Amniotic stem cell (primary cell): ENCODE data around the gene AGRN.
"Not testable (repeated sequence)": the region's sequence is repeated elsewhere in the genome, so short reads cannot be mapped to it uniquely, and the experiment has no call there.

Experiments used
- DNase-seq: peaks from one replicate; lab custom pipeline; 2025; lab: John Stamatoyannopoulos, UW

Gene AGRN

DNA sequence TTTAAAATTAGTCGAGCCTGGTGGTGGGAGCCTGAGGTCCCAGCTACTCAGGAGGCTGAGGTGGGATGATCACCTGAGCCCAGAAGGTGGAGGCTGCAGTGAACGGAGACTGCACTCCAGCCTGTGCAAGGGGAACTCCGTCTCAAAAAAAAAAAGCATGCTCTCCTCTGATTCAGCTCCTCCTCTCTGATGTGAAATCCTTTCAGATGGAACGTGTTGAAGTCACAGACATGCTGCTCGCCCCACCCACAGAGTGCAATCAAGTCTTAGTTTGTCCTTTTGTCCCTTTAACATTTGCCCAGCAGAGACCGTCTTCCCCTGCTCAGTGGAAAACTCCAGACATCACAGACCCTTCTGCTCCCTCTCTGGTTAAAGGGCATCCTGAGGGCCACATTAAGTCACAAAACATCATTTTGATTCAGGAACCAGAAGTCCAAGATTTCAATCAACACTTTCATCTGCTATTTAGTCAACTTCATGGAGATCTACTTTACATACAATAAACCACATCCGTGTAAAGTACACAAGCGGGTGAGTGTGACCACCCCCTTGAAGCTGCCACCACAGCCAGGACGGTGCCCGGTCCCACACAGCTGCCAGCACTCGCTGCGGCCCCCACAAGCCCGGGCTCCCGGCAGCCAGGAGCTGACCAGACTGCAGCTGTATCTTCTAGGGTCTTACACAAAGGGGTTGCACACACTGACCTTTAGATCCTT lies 73.1 kb downstream of the AGRN start:
- DNase-seq, result no peak

DNA sequence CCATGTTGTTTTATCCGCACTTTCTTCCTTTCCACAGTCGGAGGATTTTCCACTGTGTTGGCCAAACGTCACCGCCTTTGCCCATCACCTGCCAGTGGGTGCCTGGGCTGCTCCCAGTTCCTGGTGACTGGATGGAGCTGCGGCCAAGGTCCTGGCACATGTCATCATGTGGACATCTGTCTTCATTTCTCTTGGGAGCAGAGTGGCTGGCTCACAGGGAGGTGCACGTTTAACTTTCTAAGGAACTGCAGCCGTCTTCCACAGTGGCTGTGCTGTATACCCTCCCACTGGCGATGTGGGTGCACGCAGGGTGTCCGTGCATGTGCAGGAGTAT lies 73.7 kb downstream of the AGRN start:
- no peak for DNase-seq

DNA sequence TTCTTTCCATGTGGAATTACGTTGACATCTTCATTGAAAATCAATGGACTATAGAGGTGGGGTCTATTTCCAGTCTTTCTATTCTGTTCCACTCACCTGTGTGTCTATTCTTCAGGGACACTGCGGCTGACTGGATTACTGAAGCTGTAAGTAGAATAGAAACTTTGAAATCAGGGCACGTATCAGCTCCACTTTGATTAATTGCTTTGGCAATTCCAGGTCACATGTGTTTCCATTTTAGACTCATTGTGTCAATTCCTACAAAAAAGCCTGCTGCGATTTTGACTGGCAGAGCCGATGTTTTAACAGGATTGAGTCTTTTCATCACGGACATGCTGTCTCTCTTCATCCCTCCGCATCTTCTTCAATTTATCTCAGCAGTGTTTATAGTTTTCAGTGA lies 75.1 kb downstream of the AGRN start:
- no peak for DNase-seq

DNA sequence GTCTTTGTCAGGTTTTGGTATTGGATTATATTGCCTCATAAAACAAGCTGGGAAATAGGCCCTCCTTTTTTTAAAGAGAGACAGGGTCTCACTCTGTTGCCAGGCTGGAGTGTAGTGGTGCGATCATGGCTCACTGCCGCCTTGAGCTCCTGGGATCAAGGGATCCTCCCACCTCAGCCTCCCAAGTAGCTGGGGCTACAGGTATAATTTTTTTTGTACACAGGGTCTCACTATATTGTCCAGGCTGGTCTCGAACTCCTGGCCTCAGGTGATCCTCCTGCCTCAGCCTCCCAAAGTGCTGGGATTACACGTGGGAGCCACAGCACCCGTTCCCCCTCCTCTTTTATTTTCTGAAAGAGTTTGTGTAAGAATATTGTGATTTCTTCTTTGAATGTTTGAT lies 76.2 kb downstream of the AGRN start:
- DNase-seq, result not testable (repeated sequence)

DNA sequence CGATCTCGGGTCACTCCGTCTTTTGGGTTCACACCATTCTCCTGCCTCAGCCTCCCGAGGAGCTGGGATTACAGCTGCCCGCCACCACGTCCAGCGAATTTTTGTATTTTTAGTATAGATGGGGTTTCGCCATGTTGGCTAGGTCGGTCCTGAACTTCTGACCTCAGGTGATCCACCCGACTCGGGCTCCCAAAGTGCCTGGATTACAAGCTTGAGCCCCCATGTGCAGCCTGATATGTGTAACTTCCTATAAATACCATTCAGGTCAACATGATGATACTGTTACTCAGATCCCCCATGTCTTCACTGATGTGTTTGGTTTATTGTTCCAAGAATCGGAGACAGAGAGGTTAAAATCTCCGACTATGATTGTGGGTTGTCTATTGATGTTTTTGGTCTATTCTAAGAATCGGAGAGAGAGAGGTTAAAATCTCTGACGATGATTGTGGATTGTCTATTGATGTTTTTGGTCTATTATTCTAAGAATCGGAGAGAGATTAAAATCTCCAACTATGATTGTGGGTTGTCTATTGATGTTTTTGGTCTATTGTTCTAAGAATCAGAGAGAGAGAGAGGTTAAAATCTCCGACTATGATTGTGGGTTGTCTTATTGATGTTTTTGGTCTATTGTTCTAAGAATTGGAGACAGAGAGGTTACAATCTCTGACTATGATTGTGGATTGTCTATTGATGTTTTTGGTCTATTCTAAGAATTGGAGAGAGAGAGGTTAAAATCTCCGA lies 78.9 kb downstream of the AGRN start:
- no peak for DNase-seq

DNA sequence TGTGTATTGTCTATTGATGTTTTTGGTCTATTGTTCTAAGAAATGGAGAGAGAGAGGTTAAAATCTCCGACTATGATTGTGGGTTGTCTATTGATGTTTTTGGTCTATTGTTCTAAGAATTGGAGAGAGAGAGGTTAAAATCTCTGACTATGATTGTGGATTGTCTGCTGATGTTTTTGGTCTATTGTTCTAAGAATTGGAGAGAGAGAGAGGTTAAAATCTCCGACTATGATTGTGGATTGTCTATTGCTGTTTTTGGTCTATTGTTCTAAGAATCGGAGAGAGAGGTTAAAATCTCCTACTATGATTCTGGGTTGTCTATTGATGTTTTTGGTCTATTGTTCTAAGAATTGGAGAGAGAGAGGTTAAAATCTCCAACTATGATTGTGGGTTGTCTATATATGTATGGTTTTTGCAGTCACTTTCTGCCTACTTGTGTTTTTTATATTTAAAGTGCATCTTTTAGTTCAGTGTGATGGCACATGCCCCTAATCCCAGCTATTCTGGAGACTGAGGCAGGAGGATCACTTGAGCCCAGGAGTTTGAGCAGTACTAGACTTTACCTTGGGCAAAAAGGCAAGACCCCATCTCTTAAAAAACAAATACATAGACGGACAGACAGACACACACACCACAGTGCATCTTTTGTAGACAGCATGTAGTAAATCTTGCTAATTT lies 79.7 kb downstream of the AGRN start:
- DNase-seq, result no peak

DNA sequence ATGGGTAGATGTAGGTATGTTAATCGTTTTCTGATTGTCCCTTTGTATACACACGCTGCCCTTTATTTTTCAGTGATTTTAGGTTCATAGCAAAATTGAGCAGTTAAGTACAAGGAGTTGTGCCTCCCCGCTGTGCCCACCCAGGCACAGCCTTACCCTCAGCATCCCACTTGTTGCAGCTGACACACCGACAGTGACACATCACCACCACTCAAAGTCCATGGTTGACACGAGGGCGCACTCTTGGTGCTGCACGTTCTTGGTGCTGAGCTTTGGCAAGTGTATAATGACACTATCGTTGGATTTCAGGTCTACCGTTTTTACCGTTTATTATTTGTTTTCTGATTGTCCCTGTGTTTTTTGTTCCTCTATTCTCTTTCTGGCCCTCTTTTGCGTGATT lies 80.4 kb downstream of the AGRN start:
- no peak for DNase-seq

DNA sequence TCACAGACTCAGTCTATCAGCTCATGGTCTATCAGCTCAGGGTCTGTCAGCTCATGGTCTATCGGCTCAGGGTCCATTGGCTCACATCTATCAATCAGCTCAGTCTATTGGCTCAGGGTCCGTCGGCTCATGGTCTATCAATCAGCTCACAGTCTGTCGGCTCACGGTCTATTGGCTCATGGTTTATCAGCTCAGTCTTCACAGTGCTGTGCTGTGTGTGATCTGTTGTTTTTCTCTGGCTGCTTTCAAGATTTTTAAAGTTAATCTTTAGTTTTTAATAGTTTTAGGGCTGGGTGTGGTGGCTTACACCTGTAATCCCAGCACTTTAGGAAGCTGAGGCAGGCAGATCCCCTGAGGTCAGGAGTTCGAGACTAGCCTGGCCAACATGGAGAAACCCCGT lies 81.6 kb downstream of the AGRN start:
- DNase-seq, result no peak

DNA sequence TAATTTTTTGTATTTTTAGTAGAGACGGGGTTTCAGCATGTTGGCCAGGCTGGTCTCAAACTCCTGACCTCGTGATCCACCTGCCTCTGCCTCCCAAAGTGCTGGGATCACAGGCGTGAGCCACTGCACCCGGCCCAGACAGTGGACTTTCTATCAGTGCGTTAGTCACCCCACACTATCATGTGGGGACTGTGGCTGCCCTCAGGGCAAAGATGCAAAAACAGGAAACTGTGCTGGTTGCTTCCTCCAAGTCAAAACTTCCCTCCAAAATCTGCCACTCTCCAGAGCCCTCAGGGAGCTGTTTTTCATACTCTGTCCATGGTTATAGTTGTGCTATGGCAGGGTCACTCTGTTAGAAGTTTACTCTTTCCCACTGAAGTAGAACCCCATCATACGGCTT lies 84.2 kb downstream of the AGRN start:
- not testable (repeated sequence) for DNase-seq
